ENCODE measurements around the gene EFNA5.

The EFNA5 gene

GRCh38 chr5:107630184-107630583, 40.6 kb downstream of the EFNA5 start:
- Histone ChIP-seq H3K9me3 (ENCODE audit: insufficient read depth, low read length) (no peaks in the 10 kb centered on the region), H3K4me3 (ENCODE audit: insufficient read length, low read depth) (no peak overlapping the region), H3K36me3 (ENCODE audit: insufficient read depth, insufficient read length, low read length) (no peaks in the 10 kb centered on the region), H3K9ac (ENCODE audit: insufficient read length, low read depth) (no peak overlapping the region), H3K27me3 (ENCODE audit: insufficient read depth, insufficient read length) (no peaks in the 10 kb centered on the region), H3K4me1 (ENCODE audit: insufficient read depth, insufficient read length) (no peaks in the 10 kb centered on the region)
- no peak for DNase-seq (ENCODE audit: low read depth, low spot score)
- TF ChIP-seq ZNF274 (IDR thresholded peaks at IDR 0.05; ENCODE audit: low read depth, low read length): no peak
- no peak for TF ChIP-seq YY1 (IDR thresholded peaks at IDR 0.05; ENCODE audit: insufficient read depth, insufficient read length)
- no peak for TF ChIP-seq SUZ12 (IDR thresholded peaks at IDR 0.05; ENCODE audit: extremely low read depth, insufficient read depth, insufficient read length)

- no peak overlapping the region for H3K9ac ChIP-seq (ENCODE audit: insufficient read length, low read depth)
- no peaks in the 10 kb centered on the region for H3K9me3 ChIP-seq (ENCODE audit: insufficient read depth, low read length)
- TF ChIP-seq YY1 (IDR thresholded peaks at IDR 0.05; ENCODE audit: insufficient read depth, insufficient read length) (no peak), SUZ12 (IDR thresholded peaks at IDR 0.05; ENCODE audit: extremely low read depth, insufficient read depth, insufficient read length) (no peak), ZNF274 (IDR thresholded peaks at IDR 0.05; ENCODE audit: low read depth, low read length) (no peak)
- DNase-seq (ENCODE audit: low read depth, low spot score): no peak
- H3K36me3 ChIP-seq (ENCODE audit: insufficient read depth, insufficient read length, low read length): no peaks in the 10 kb centered on the region
- H3K27me3 ChIP-seq (ENCODE audit: insufficient read depth, insufficient read length): no peaks in the 10 kb centered on the region
- H3K4me1 ChIP-seq (ENCODE audit: insufficient read depth, insufficient read length): no peaks in the 10 kb centered on the region
- no peak overlapping the region for H3K4me3 ChIP-seq (ENCODE audit: insufficient read length, low read depth)
Observed at GRCh38 chr5:107624235-107624634, 46.5 kb downstream of the EFNA5 start.

- Histone ChIP-seq H3K4me3 (ENCODE audit: insufficient read length, low read depth) (no peak overlapping the region), H3K4me1 (ENCODE audit: insufficient read depth, insufficient read length) (no peaks in the 10 kb centered on the region), H3K27me3 (ENCODE audit: insufficient read depth, insufficient read length) (no peaks in the 10 kb centered on the region), H3K9ac (ENCODE audit: insufficient read length, low read depth) (no peak overlapping the region), H3K9me3 (ENCODE audit: insufficient read depth, low read length) (no peaks in the 10 kb centered on the region), H3K36me3 (ENCODE audit: insufficient read depth, insufficient read length, low read length) (no peaks in the 10 kb centered on the region)
- TF ChIP-seq ZNF274 (IDR thresholded peaks at IDR 0.05; ENCODE audit: low read depth, low read length): no peak
- TF ChIP-seq SUZ12 (IDR thresholded peaks at IDR 0.05; ENCODE audit: extremely low read depth, insufficient read depth, insufficient read length): no peak
- TF ChIP-seq YY1 (IDR thresholded peaks at IDR 0.05; ENCODE audit: insufficient read depth, insufficient read length): no peak
- DNase-seq (ENCODE audit: low read depth, low spot score): no peak
Observed at GRCh38 chr5:107621089-107621488, 49.6 kb downstream of the EFNA5 start.

- Histone ChIP-seq H3K9me3 (ENCODE audit: insufficient read depth, low read length) (no peaks in the 10 kb centered on the region), H3K4me1 (ENCODE audit: insufficient read depth, insufficient read length) (no peaks in the 10 kb centered on the region), H3K4me3 (ENCODE audit: insufficient read length, low read depth) (no peak overlapping the region), H3K9ac (ENCODE audit: insufficient read length, low read depth) (no peak overlapping the region), H3K36me3 (ENCODE audit: insufficient read depth, insufficient read length, low read length) (no peaks in the 10 kb centered on the region), H3K27me3 (ENCODE audit: insufficient read depth, insufficient read length) (no peaks in the 10 kb centered on the region)
- DNase-seq (ENCODE audit: low read depth, low spot score): no peak
- TF ChIP-seq ZNF274 (IDR thresholded peaks at IDR 0.05; ENCODE audit: low read depth, low read length): no peak
- TF ChIP-seq SUZ12 (IDR thresholded peaks at IDR 0.05; ENCODE audit: extremely low read depth, insufficient read depth, insufficient read length): no peak
- no peak for TF ChIP-seq YY1 (IDR thresholded peaks at IDR 0.05; ENCODE audit: insufficient read depth, insufficient read length)
Observed at GRCh38 chr5:107619781-107620180, 51.0 kb downstream of the EFNA5 start.

- no peak for TF ChIP-seq ZNF274 (IDR thresholded peaks at IDR 0.05; ENCODE audit: low read depth, low read length)
- TF ChIP-seq SUZ12 (IDR thresholded peaks at IDR 0.05; ENCODE audit: extremely low read depth, insufficient read depth, insufficient read length): no peak
- TF ChIP-seq YY1 (IDR thresholded peaks at IDR 0.05; ENCODE audit: insufficient read depth, insufficient read length): no peak
- DNase-seq (ENCODE audit: low read depth, low spot score): no peak
- no peaks in the 10 kb centered on the region for H3K9me3 ChIP-seq (ENCODE audit: insufficient read depth, low read length)
- no peaks in the 10 kb centered on the region for H3K4me1 ChIP-seq (ENCODE audit: insufficient read depth, insufficient read length)
- H3K9ac ChIP-seq (ENCODE audit: insufficient read length, low read depth): no peak overlapping the region
- H3K36me3 ChIP-seq (ENCODE audit: insufficient read depth, insufficient read length, low read length): no peaks in the 10 kb centered on the region
- H3K4me3 ChIP-seq (ENCODE audit: insufficient read length, low read depth): no peak overlapping the region
- H3K27me3 ChIP-seq (ENCODE audit: insufficient read depth, insufficient read length): no peaks in the 10 kb centered on the region
Observed at GRCh38 chr5:107618242-107618641, 52.5 kb downstream of the EFNA5 start.

GRCh38 chr5:107617052-107617451, 53.7 kb downstream of the EFNA5 start:
- no peak for TF ChIP-seq ZNF274 (IDR thresholded peaks at IDR 0.05; ENCODE audit: low read depth, low read length)
- no peak for TF ChIP-seq SUZ12 (IDR thresholded peaks at IDR 0.05; ENCODE audit: extremely low read depth, insufficient read depth, insufficient read length)
- TF ChIP-seq YY1 (IDR thresholded peaks at IDR 0.05; ENCODE audit: insufficient read depth, insufficient read length): no peak
- Histone ChIP-seq H3K36me3 (ENCODE audit: insufficient read depth, insufficient read length, low read length) (no peaks in the 10 kb centered on the region), H3K27me3 (ENCODE audit: insufficient read depth, insufficient read length) (no peaks in the 10 kb centered on the region), H3K9me3 (ENCODE audit: insufficient read depth, low read length) (no peaks in the 10 kb centered on the region), H3K9ac (ENCODE audit: insufficient read length, low read depth) (no peak overlapping the region), H3K4me3 (ENCODE audit: insufficient read length, low read depth) (no peak overlapping the region), H3K4me1 (ENCODE audit: insufficient read depth, insufficient read length) (no peaks in the 10 kb centered on the region)
- no peak for DNase-seq (ENCODE audit: low read depth, low spot score)

- no peak for DNase-seq (ENCODE audit: low read depth, low spot score)
- no peak for TF ChIP-seq YY1 (IDR thresholded peaks at IDR 0.05; ENCODE audit: insufficient read depth, insufficient read length)
- TF ChIP-seq ZNF274 (IDR thresholded peaks at IDR 0.05; ENCODE audit: low read depth, low read length): no peak
- no peak for TF ChIP-seq SUZ12 (IDR thresholded peaks at IDR 0.05; ENCODE audit: extremely low read depth, insufficient read depth, insufficient read length)
- no peaks in the 10 kb centered on the region for H3K27me3 ChIP-seq (ENCODE audit: insufficient read depth, insufficient read length)
- H3K4me3 ChIP-seq (ENCODE audit: insufficient read length, low read depth): no peak overlapping the region
- H3K9ac ChIP-seq (ENCODE audit: insufficient read length, low read depth): no peak overlapping the region
- no peaks in the 10 kb centered on the region for H3K36me3 ChIP-seq (ENCODE audit: insufficient read depth, insufficient read length, low read length)
- H3K4me1 ChIP-seq (ENCODE audit: insufficient read depth, insufficient read length): no peaks in the 10 kb centered on the region
- H3K9me3 ChIP-seq (ENCODE audit: insufficient read depth, low read length): no peaks in the 10 kb centered on the region
Observed at GRCh38 chr5:107616213-107616612, 54.5 kb downstream of the EFNA5 start.

Measured in NT2/D1 (cell line).